SH-SY5Y (cell line): ENCODE results near the gene TBC1D3B.

ENCODE experiments used
- GATA2 ChIP-seq: IDR thresholded peaks from 2 replicates; pipeline ENCODE4 v1.6.1; 2011; ENCODE audit warnings: mild to moderate bottlenecking, low read depth, low read length
- GATA3 ChIP-seq: IDR thresholded peaks from 2 replicates; pipeline ENCODE4 v1.6.1; 2011; ENCODE audit warnings: low read depth, mild to moderate bottlenecking, low read length, moderate library complexity

GRCh38 chr17:36118477-36119353 lies 57.7 kb downstream of the TBC1D3B start:
- TF ChIP-seq GATA3 (no peak), GATA2 (no peak)
